OCI-LY7 (cell line): ENCODE measurements around the gene MED27. TPM values are rescaled to one million over a fixed set of nuclear protein-coding genes. Genes with fewer than 3 reads are reported as not detected.

ENCODE experiments used
- BruUV-seq: library from RNA; stranded (reverse); fragments of 400-500 nt; replicated peaks from 2 replicates; lab custom pipeline; 2021; lab: Mats Ljungman, UMichigan
- CTCF ChIA-PET: fragments of 300-600 bp; sonication (Branson Sonifier 250); formaldehyde crosslinking; loops from one replicate; lab custom pipeline; 2022; ENCODE audit warnings: antibody characterized with exemption; ENCODE audit not compliant: unreplicated experiment; lab: Charles Lee
- POLR2A ChIA-PET: fragments of 300-600 bp; sonication (Branson Sonifier 250); formaldehyde crosslinking; loops from one replicate; lab custom pipeline; 2022; ENCODE audit warnings: antibody characterized with exemption; lab: Charles Lee
- DNase-seq: peaks from one replicate; pipeline ENCODE4 v3.0.0-alpha.2; 2015; ENCODE audit warnings: low spot score
- H2AFZ ChIP-seq: fragments of 200-600 bp; sonication (generic), shearing (Covaris generic); 2 replicates; pipeline ENCODE4 v1.6.1; 2014; ENCODE audit warnings: mild to moderate bottlenecking, antibody characterized with exemption, low read length, moderate library complexity
- H3K27ac ChIP-seq: fragments of 200-600 bp; sonication (generic); 2 replicates; pipeline ENCODE4 v1.5.1; 2014; ENCODE audit warnings: mixed run types, low read depth, mild to moderate bottlenecking, moderate library complexity, low read length, inconsistent platforms; ENCODE audit not compliant: poor library complexity, severe bottlenecking
- H3K36me3 ChIP-seq: fragments of 200-600 bp; sonication (generic); 2 replicates; pipeline ENCODE4 v1.6.1; 2014; ENCODE audit warnings: mild to moderate bottlenecking, antibody characterized with exemption, low read length, moderate library complexity, mixed read lengths; ENCODE audit not compliant: insufficient read depth
- H3K4me1 ChIP-seq: fragments of 200-600 bp; sonication (generic); 2 replicates; pipeline ENCODE4 v1.5.1; 2014; ENCODE audit warnings: mild to moderate bottlenecking, low read length; ENCODE audit not compliant: insufficient read depth, poor library complexity, severe bottlenecking
- H3K4me2 ChIP-seq: fragments of 200-600 bp; sonication (generic); 2 replicates; pipeline ENCODE4 v1.6.1; 2014; ENCODE audit warnings: mild to moderate bottlenecking, low read length
- H3K4me3 ChIP-seq: fragments of 200-600 bp; sonication (generic); 2 replicates; pipeline ENCODE4 v1.5.1; 2014; ENCODE audit warnings: mild to moderate bottlenecking, low read depth, low read length; ENCODE audit not compliant: poor library complexity, severe bottlenecking
- H3K79me2 ChIP-seq: fragments of 200-600 bp; sonication (generic); 2 replicates; pipeline ENCODE4 v1.6.1; 2016; ENCODE audit warnings: low read depth, mild to moderate bottlenecking, low read length, moderate library complexity, mixed read lengths; ENCODE audit not compliant: insufficient read depth
- H3K9me2 ChIP-seq: fragments of 200-600 bp; sonication (generic); 2 replicates; pipeline ENCODE4 v1.6.1; 2016; ENCODE audit warnings: mild to moderate bottlenecking, low read length, mixed read lengths; ENCODE audit not compliant: insufficient read depth
- H3K9me3 ChIP-seq: fragments of 200-600 bp; sonication (generic); 2 replicates; pipeline ENCODE4 v1.6.1; 2014; ENCODE audit warnings: mild to moderate bottlenecking, mixed run types, low read length, mixed read lengths
- H4K20me1 ChIP-seq: fragments of 200-600 bp; sonication (generic); 2 replicates; pipeline ENCODE4 v1.6.1; 2014; ENCODE audit warnings: mild to moderate bottlenecking, antibody characterized with exemption, low read length, moderate library complexity, mixed read lengths; ENCODE audit not compliant: insufficient read depth
- EZH2phosphoT487 ChIP-seq: fragments of 200-600 bp; sonication (generic); IDR thresholded peaks from 2 replicates; pipeline ENCODE4 v1.6.1; 2018; ENCODE audit warnings: low read depth, borderline replicate concordance, mild to moderate bottlenecking, mixed run types, antibody characterized with exemption, low read length, moderate library complexity, mixed read lengths
- intact Hi-C: fragments of 100-400 bp; cut with micrococcal nuclease; formaldehyde crosslinking; loops from one replicate; pipeline ENCODE4 v1.10.0; 2022; ENCODE audit not compliant: unreplicated experiment
- total RNA-seq, 2 experiments: library from RNA; depleted of rRNA in 1 of 2; stranded (reverse); fragments of >200 nt in 1 of 2; shearing (Covaris generic) in 1 of 2; gene quantifications; 2 replicates each; pipeline ENCODE4 v1.2.3, GENCODE V29; 2014 to 2022
- TF ChIP-seq, protein P1 (sequence below): fragments of 200-600 bp; sonication (generic); conservative IDR thresholded peaks from 2 replicates; pipeline ENCODE4 v1.5.1; 2014; ENCODE audit warnings: mild to moderate bottlenecking, antibody characterized with exemption, low read length, moderate library complexity, mixed read lengths

Gene MED27
- total RNA-seq, 2 experiments from 2014 or later: 23.1 to 32.6 TPM

- DNase-seq: no peak
- ChIA-PET POLR2A (no interaction called here), CTCF (no interaction called here)
- Histone ChIP-seq H3K79me2 (no peaks in the 10 kb centered on the region), H3K4me1 (no peaks in the 10 kb centered on the region), H3K4me3 (no peak overlapping the region), H4K20me1 (no peaks in the 10 kb centered on the region), H3K9me2 (no peaks in the 10 kb centered on the region), H3K36me3 (no peaks in the 10 kb centered on the region), H3K9me3 (no peaks in the 10 kb centered on the region), H2AFZ (no peak overlapping the region), H3K27ac (no peak overlapping the region), H3K4me2 (no peak overlapping the region)
- intact Hi-C loops: no loop called here
- no TSS peak for BruUV-seq
- TF ChIP-seq, protein P1, sequence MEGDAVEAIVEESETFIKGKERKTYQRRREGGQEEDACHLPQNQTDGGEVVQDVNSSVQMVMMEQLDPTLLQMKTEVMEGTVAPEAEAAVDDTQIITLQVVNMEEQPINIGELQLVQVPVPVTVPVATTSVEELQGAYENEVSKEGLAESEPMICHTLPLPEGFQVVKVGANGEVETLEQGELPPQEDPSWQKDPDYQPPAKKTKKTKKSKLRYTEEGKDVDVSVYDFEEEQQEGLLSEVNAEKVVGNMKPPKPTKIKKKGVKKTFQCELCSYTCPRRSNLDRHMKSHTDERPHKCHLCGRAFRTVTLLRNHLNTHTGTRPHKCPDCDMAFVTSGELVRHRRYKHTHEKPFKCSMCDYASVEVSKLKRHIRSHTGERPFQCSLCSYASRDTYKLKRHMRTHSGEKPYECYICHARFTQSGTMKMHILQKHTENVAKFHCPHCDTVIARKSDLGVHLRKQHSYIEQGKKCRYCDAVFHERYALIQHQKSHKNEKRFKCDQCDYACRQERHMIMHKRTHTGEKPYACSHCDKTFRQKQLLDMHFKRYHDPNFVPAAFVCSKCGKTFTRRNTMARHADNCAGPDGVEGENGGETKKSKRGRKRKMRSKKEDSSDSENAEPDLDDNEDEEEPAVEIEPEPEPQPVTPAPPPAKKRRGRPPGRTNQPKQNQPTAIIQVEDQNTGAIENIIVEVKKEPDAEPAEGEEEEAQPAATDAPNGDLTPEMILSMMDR: no peak
- no peak for TF ChIP-seq EZH2phosphoT487
Observed at GRCh38 chr9:131946180-131946579, 133.5 kb downstream of the MED27 start.

GRCh38 chr9:131943351-131943841, 136.3 kb downstream of the MED27 start:
- Histone ChIP-seq H3K36me3 (no peaks in the 10 kb centered on the region), H3K27ac (no peak overlapping the region), H3K9me3 (no peaks in the 10 kb centered on the region), H2AFZ (no peak overlapping the region), H3K4me1 (no peaks in the 10 kb centered on the region), H3K9me2 (no peaks in the 10 kb centered on the region), H3K4me2 (no peak overlapping the region), H4K20me1 (no peaks in the 10 kb centered on the region), H3K79me2 (no peaks in the 10 kb centered on the region), H3K4me3 (no peak overlapping the region)
- TF ChIP-seq, protein P1: no peak
- no peak for TF ChIP-seq EZH2phosphoT487
- DNase-seq: no peak
- BruUV-seq: no TSS peak
- POLR2A ChIA-PET: no interaction called here
- intact Hi-C loops: no loop called here
- CTCF ChIA-PET: no interaction called here

DNA sequence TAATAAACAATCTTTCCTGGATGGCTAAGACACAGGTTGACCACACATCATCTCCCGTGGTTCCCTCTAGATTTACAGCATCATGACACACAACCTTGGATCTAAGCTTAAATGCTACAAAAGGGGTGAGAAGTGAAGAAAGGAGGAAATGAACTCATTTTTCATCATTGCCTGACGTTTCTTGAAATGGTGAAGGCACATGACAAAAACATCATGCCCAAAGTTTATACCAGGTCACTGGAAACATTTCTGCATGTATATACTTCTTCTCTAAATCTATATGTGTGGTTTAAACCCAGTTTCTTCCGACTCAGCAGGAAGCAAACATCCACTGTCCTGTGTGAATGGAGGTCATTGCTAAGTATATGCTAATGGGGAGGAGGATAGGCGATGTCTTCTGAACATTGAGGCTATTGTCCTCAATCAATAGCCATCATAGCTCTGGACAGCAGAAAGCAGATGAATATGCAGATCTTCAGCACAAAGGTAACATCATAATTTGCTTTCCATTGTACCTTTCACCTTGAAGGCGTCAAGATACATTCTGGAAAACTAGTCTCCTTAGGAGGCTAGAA, 137.4 kb downstream of the MED27 start:
- no peak overlapping the region for H3K27ac ChIP-seq
- no TSS peak for BruUV-seq
- CTCF ChIA-PET: no interaction called here

More for the DNA sequence above, 137.4 kb downstream of the MED27 start:
- H2AFZ ChIP-seq: no peak overlapping the region
- no peaks in the 10 kb centered on the region for H3K36me3 ChIP-seq
- intact Hi-C loops: no loop called here
- TF ChIP-seq, protein P1: no peak
- no peak for TF ChIP-seq EZH2phosphoT487
- POLR2A ChIA-PET: interaction anchor here (1.2 kb wide), 1 partner anchor 17 kb away, joined by 3 read pairs; no protein-coding TSS in a partner anchor
- H3K4me2 ChIP-seq: no peak overlapping the region
- no peak for DNase-seq
- H3K79me2 ChIP-seq: no peaks in the 10 kb centered on the region
- no peaks in the 10 kb centered on the region for H3K4me1 ChIP-seq
- H3K9me3 ChIP-seq: no peaks in the 10 kb centered on the region
- H3K9me2 ChIP-seq: no peaks in the 10 kb centered on the region
- H4K20me1 ChIP-seq: no peaks in the 10 kb centered on the region
- H3K4me3 ChIP-seq: no peak overlapping the region
